Lower leg skin (tissue), 4 donors: Measurements from ENCODE around the gene KSR2. TPM values are rescaled to one million over a fixed set of nuclear protein-coding genes. Genes with fewer than 3 reads are reported as not detected.

Experiments
- DNase-seq, 2 donors: peaks; one replicate each; pipeline ENCODE4 v3.0.0-alpha.2; 2019; ENCODE audit warnings: low spot score in 2 of 2
- H3K4me3 ChIP-seq: fragments of 200-600 bp; sonication (generic); 2 replicates; pipeline ENCODE4 v1.5.1; 2017; ENCODE audit warnings: mild to moderate bottlenecking, low read depth; ENCODE audit not compliant: poor library complexity, severe bottlenecking
- CTCF ChIP-seq, 3 donors: fragments of 450-650 bp; IDR thresholded peaks; one replicate each; pipeline ENCODE4 v1.5.1; 2016; ENCODE audit warnings: antibody characterized with exemption in 3 of 3, mild to moderate bottlenecking in 3 of 3, moderate library complexity in 2 of 3
- POLR2A ChIP-seq, 2 donors: fragments of 450-650 bp; IDR thresholded peaks; one replicate each; pipeline ENCODE4 v1.6.1; 2016 to 2017; ENCODE audit warnings: antibody characterized with exemption in 2 of 2, mild to moderate bottlenecking in 1 of 2, moderate library complexity in 1 of 2
- WGBS, 2 donors: methylation state at CpG; one replicate each; pipeline ENCODE4 v1.1.5; 2018; 5-methylcytosine and 5-hydroxymethylcytosine counted together
- intact Hi-C: fragments of 100-400 bp; cut with DNase I; formaldehyde crosslinking; loops from one replicate; pipeline ENCODE4 v1.15.0; 2023; ENCODE audit warnings: low total_unique reads
- total RNA-seq, 4 donors: library from RNA; depleted of rRNA; stranded (reverse); fragments of >200 nt; gene quantifications; one replicate each; pipeline ENCODE4 v1.1.0, GENCODE V29; 2016

Gene KSR2
- total RNA-seq, 4 donors from 2014 or later: 0.17 to 0.84 (median 0.35) TPM

- no peak for TF ChIP-seq CTCF (IDR thresholded peaks at IDR 0.05)
- TF ChIP-seq POLR2A (IDR thresholded peaks at IDR 0.05): no peak
- DNase-seq: no peak
- intact Hi-C loops: no loop called here
- WGBS, 2 donors: 100% methylated on average over 1 of the region's 1 CpG
- no peak overlapping the region for H3K4me3 ChIP-seq
Measured at GRCh38 chr12:117622741-117623140, 346.0 kb downstream of the KSR2 start.

DNA sequence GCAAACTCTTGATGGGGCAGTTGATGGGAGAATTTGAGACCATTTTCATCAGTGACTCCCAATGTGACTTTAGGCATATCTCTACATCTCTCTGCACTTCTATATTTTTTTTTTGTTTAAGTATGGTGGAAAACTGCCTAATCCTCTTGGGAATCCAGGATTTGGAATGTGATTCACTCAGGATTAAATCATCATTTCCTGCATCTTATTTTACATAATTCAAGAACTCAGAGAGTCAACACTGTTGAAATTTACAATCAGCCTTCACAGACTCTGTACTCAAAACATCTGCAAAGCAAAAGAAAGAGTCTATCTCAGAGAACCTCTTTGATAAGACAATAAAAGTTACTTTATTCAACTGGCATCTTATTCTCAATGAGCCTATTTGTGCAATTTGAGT lies 346.7 kb downstream of the KSR2 start:
- intact Hi-C loops: no loop called here
- TF ChIP-seq CTCF (IDR thresholded peaks at IDR 0.05) (no peak), POLR2A (IDR thresholded peaks at IDR 0.05) (no peak)
- H3K4me3 ChIP-seq: no peak overlapping the region
- DNase-seq: no peak

- H3K4me3 ChIP-seq: no peak overlapping the region
- TF ChIP-seq POLR2A (IDR thresholded peaks at IDR 0.05) (no peak), CTCF (IDR thresholded peaks at IDR 0.05) (no peak)
- intact Hi-C loops: no loop called here
- WGBS, 2 donors: 71 to 75% methylated on average over 4 to 7 of the region's 7 CpGs
- no peak for DNase-seq
Measured at GRCh38 chr12:117607778-117608177, 361.0 kb downstream of the KSR2 start.

DNA sequence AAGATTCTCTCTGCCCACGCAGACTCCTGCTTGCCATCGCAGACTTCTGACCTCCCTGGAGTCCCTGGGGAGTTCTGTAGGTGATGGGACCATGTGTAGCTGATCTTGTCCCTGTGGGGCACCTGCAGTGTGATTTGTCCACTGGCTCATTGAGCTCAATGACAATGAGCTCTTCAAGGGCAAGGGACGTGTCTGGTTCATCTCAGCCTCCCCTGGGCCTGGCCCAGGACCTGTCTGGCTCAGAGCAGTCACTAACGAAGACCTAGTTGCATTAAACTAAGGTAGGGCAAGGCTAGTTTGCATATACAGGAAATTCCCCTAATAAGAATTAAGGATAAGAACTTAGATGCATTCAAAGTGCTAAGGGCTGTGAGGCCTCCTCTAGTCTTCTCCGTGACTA lies 361.8 kb downstream of the KSR2 start:
- TF ChIP-seq CTCF (IDR thresholded peaks at IDR 0.05) (no peak), POLR2A (IDR thresholded peaks at IDR 0.05) (no peak)
- DNase-seq: no peak
- no peak overlapping the region for H3K4me3 ChIP-seq
- intact Hi-C loops: no loop called here
- 55 to 56% methylated on average over 5 of the region's 5 CpGs for WGBS, 2 donors

- intact Hi-C loops: no loop called here
- no peak overlapping the region for H3K4me3 ChIP-seq
- DNase-seq: no peak
- TF ChIP-seq POLR2A (IDR thresholded peaks at IDR 0.05) (no peak), CTCF (IDR thresholded peaks at IDR 0.05) (no peak)
Measured at GRCh38 chr12:117606024-117606423, 362.8 kb downstream of the KSR2 start.

GRCh38 chr12:117603316-117604113 lies 365.3 kb downstream of the KSR2 start:
- TF ChIP-seq POLR2A (IDR thresholded peaks at IDR 0.05): no peak
- TF ChIP-seq CTCF (IDR thresholded peaks at IDR 0.05): no peak
- intact Hi-C loops: no loop called here
- H3K4me3 ChIP-seq: no peak overlapping the region
- WGBS, 2 donors: 50 to 67% methylated on average over 4 of the region's 4 CpGs
- no peak for DNase-seq
